Activated gamma-delta T cell (primary cell): ENCODE measurements around the gene GP9.
"Not testable (repeated sequence)": the region's sequence is repeated elsewhere in the genome, so short reads cannot be mapped to it uniquely, and the experiment has no call there.

ENCODE experiments used
- DNase-seq: peaks from one replicate; lab custom pipeline; 2025; lab: John Stamatoyannopoulos, UW

The GP9 gene

GRCh38 chr3:129070086-129070885, 9.7 kb downstream of the GP9 start:
- no peak for DNase-seq

DNA sequence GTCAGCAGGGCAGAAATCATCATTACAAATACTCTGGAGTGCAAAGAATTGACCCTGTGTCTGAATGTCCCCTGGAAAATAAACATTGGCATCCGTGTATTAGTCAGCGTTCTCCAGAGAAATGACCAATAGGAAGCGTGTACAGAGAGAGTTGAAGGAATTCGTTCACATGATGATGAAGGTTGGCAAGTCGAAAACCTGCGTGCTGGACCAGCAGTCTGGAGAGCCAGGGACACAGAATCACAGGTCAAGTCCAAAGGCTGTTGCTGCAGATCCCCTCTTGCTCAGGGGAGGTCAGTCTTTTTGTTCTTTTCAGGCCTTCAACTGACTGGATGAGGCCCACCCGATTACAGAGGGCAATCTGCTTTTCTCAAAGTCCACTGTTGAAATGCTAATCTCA, 16.6 kb downstream of the GP9 start:
- no peak for DNase-seq

DNA sequence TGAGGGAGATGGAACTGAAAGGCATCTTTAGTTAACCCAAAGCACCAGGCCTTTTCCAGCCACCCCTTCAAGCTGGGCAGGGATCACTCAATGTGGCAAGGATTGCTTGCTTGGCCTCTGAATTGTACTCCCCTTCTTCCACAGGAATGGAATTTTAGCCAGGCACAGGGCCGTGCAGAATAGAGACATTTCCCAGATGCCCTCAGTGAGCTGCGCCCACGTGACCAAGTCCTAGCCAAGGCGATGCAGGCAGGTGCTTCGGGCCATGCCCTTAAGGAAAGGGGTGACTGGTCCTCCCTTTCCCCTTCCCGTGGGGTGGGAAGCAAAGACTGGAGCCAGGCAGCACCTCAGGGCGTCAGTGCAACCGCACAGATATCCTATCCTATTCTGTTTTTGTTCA, 17.9 kb downstream of the GP9 start:
- no peak for DNase-seq

DNA sequence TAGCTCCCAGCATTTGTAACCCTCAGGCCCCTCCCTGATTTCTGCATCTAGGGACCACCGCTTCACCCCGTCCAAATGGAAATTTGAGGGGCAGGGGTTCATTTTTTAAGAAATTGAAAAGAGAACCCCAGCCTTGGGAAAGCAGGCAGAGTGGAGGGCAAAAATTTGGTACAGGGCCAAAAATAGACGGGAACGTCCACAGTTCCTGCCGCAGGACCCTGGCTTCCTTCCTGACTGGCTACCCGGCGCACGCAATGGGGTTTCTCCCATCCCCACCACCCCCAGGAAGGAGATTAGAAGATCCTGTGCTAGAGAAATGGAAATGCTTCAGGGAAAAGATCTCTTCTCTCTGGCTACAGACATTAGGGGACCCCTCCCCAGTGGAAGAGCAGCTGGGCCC, 20.9 kb downstream of the GP9 start:
- DNase-seq, result no peak

GRCh38 chr3:129082026-129082425, 21.4 kb downstream of the GP9 start:
- no peak for DNase-seq

GRCh38 chr3:129084501-129084900, 23.9 kb downstream of the GP9 start:
- no peak for DNase-seq

GRCh38 chr3:129085165-129085715, 24.7 kb downstream of the GP9 start:
- no peak for DNase-seq

GRCh38 chr3:129085818-129086217, 25.2 kb downstream of the GP9 start:
- no peak for DNase-seq

GRCh38 chr3:129087138-129087702, 26.6 kb downstream of the GP9 start:
- no peak for DNase-seq

DNA sequence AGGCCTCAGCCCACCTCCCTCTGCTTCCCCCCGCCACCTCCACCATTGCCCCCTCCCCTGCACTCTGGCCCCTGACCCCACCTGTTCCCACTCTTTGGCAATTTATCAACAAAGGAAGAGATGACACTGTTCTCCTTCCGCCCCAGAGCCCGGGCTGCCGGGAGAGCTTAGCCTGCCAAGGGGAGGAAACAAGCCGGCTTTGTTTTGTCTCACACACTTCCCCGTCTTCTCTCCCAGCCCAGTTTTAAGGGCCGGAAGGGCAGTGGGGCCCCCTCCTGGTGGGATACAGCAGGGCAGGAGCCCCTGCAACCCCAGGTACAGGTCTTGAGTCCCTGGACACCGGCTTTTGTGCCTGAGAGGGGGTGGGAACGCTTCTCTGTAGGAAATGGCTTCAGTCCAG, 27.3 kb downstream of the GP9 start:
- DNase-seq, result not testable (repeated sequence)

GRCh38 chr3:129088312-129088711, 27.7 kb downstream of the GP9 start:
- DNase-seq, result not testable (repeated sequence)

- DNase-seq, result no peak
These were observed 34.7 kb downstream of the GP9 start for GRCh38 chr3:129095285-129095684.

- no peak for DNase-seq
These were observed 39.7 kb downstream of the GP9 start for GRCh38 chr3:129100274-129100673.

DNA sequence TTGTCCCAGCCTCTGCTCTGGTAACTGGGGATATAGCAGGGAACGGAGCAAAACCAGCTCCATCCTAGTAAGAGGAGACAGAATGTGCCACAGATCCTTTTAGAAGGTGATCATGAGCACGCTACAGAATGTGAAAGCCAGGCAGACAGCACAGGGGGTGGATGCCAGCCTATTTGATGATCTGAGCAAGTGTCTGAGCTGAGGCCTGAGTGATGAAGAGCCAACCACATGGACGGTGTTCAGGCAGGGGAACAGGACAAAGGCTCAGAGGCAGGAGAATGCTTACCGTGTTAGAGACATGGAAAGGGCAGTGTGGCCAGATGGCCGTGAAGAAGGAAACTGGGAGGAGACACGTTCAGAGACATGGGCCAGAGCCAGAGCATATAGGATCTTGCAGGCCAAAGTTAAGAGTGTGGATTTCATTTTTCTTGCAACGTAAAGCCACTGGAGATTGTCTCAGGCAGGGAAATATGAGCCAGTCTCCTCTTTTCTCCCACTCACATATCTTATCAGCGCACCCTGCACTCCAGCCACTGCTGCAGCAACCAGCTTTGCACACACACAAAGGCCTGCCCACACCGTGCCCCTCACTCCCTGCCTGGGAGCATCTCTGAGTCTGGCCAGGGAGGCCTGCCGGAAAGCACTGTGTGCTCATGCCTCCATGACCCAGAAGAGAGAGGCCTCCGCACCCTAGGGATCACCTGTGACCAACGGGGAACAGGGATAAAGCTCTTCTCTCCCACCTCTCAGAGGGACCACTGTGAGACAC, 41.0 kb downstream of the GP9 start:
- DNase-seq, result no peak

DNA sequence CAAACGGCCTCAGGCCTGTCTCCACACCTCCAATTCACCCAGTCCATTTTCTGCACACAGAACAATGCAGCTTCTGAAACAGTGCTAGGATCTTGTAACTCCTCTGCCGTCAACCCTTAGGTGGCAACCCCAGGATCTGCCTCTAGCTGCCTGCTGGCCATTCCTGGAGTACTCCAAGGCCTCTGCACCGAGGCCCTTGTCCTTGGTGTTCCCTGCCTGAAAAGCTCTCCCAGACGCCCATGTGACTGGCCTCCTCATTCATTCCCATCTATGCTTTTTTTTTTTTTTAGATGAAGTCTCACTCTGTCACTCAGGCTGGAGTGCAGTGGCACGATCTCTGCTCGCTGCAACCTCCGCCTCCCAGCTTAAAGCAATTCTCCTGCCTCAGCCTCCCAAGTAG, 42.7 kb downstream of the GP9 start:
- no peak for DNase-seq

- DNase-seq, result no peak
These were observed 43.5 kb downstream of the GP9 start for GRCh38 chr3:129104051-129104450.

DNA sequence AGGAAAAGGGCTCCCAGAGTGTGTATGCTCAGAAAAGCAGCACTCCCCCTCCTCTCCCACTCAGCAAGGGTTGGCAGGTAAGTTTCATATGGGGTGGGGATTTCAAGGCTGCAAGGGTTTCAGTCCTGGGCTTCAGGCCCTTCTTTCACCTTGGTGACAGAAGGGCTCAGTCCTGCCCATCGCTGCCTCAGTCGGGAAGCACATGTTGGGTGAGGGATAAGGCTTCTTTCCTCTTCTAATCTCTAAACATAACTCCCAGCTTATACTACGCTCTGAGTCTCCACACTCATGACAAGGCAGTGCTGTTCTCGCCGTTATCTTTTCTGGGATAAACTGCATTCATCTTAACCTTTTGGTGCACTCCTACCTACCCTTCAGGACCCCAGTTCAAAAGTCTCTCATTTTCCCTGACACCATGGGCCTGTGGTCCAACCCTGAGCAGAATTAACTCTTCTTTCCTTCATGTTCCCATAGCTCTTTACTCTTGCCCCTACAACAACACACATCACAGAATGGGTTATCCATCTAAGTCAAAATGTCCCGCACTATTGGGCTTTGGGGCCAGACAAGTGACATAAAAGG, 44.0 kb downstream of the GP9 start:
- DNase-seq, result no peak

DNA sequence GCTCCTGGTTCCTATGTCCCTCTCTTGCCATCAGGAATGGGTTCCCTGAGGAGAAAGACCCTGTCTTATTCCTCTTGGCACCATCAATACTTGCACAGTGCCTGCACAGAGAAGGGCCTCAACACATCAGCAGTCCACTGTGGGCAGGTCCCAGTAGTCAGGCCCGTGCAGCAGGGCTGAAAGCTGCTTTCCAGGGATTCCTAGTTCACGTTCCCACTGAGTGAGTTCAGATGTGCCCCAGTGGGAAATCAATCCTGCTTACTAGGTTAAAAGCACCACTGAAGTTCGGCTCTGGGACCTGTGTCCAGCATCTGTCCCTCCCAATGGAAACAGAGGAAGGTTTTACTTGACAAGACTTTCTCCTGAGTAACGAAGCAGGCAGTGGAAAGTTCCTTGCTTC, 45.3 kb downstream of the GP9 start:
- DNase-seq, result no peak

DNA sequence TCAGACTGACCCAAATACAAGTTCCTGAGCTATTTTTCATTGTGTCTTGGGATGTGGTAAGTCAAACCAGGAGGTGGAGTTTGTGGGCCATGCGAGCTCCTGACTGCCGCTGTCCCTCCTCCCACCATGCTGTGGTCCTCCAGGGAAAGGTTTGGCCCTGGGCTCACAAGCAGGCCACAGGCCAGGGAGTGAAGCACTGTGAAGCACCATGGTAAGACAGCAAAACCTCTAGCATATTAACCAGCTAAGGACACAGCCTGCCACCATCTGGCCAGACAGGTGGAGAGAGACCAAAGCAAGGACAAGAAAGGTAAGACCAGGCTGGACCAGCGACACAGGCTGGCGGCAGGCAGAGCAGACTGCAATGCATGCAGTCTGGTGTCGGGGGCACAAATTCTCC, 45.7 kb downstream of the GP9 start:
- DNase-seq, result no peak

- DNase-seq, result no peak
These were observed 46.4 kb downstream of the GP9 start for GRCh38 chr3:129106866-129107565.

GRCh38 chr3:129107793-129108192, 47.2 kb downstream of the GP9 start:
- no peak for DNase-seq
